ENCODE data around the gene NRXN3. TPM values are rescaled to one million over a fixed set of nuclear protein-coding genes. Genes with fewer than 3 reads are reported as not detected.

Gene NRXN3
- total and polyA plus RNA-seq, 2 experiments from 2014 or later = 1.0 to 1.8 TPM

- peaks cover 18% of the 10 kb centered on the region for H3K4me1 Mint-ChIP-seq
- peak; percentile 11 for DNase-seq (ENCODE audit: low spot score)
- H3K27me3 Mint-ChIP-seq (ENCODE audit: insufficient read depth, low read depth, poor library complexity) = peaks cover 1% of the 10 kb centered on the region
- Histone ChIP-seq H3K4me2 (no peak overlapping the region), H3K9me2 (ENCODE audit: insufficient read depth) (no peaks in the 10 kb centered on the region), H3K4me1 (ENCODE audit: insufficient read depth) (no peaks in the 10 kb centered on the region), H2AFZ (no peak overlapping the region), H3F3A (replicated peaks; ENCODE audit: low read depth) (no peaks in the 10 kb centered on the region), H3K27me3 (ENCODE audit: insufficient read depth) (no peaks in the 10 kb centered on the region), H3K79me2 (replicated peaks; ENCODE audit: insufficient read depth) (no peaks in the 10 kb centered on the region), H3K27ac (ENCODE audit: low read depth) (no peak overlapping the region), H3K4me3 (no peak overlapping the region), H3K36me3 (ENCODE audit: insufficient read depth) (no peaks in the 10 kb centered on the region), H4K20me1 (replicated peaks; ENCODE audit: insufficient read depth) (no peaks in the 10 kb centered on the region)
- ATAC-seq = peak; percentile 79
- H3K4me3 Mint-ChIP-seq = no peak overlapping the region
- no peak for TF ChIP-seq ZNF331 (CRISPR knock-in tag; IDR thresholded peaks at IDR 0.05; ENCODE audit: low read depth)
- TF ChIP-seq ETS1 (IDR thresholded peaks at IDR 0.05) = no peak
- TF ChIP-seq ZNF114 (CRISPR knock-in tag; IDR thresholded peaks at IDR 0.05) = no peak
- no peak for TF ChIP-seq EZH2 (IDR thresholded peaks at IDR 0.05; ENCODE audit: low read depth, unreplicated experiment)
- no peak for TF ChIP-seq NANOG (IDR thresholded peaks at IDR 0.05; ENCODE audit: borderline replicate concordance)
- TF ChIP-seq EZH2phosphoT487 (IDR thresholded peaks at IDR 0.05; ENCODE audit: unreplicated experiment) = no peak
- peaks cover 8% of the 10 kb centered on the region; the same call in 2 of the 3 replicates for H3K36me3 Mint-ChIP-seq (ENCODE audit: low read depth)
- no peak overlapping the region; the same call in 1 of the 2 replicates for H3K27ac Mint-ChIP-seq
- H3K9me3 Mint-ChIP-seq = peaks cover 10% of the 10 kb centered on the region; the same call in 2 of the 3 replicates
These were observed 874.9 kb downstream of the NRXN3 start for GRCh38 chr14:79044894-79045624.

DNA sequence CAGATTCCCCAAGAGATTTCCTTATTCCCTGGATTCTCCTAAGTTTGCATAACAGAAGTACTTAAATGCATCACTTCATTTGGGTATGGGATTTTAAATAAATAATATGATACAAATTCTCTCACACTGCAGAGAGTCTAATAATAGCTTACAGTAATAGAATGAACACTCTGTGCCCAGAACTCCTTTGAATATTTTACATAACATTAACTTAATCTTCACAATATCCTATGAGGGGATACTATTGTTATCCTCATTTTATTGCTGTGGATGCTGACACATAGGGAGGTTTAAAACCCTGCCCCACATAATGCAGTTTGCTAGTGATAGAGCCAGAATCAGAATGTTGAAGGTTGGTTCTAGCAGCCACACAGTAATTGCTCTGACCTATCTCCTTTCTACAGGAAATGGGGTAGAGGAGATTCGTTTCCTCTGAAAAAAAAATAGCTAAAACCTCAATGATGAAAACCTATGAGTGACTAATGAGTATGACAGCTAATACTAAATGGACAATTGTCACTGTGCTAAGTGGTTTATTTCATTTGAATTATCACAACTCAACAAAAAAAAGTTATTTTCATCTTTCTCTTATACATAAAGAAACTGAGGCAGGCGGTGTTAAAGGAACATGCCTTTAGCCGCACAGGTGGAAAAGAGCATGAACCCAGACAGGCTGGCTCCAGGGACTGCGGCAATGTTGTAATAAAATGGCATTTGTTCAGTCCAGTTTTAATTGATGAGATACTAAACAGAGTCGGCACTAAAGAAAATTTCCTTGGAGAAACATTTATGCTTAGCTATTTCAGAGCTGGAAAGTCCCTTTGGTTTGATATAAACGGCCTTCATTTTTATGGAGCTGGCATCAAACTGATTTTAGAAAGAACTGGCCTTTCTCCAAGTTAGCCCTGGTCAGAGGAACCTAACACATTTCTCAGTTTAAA is 880.9 kb downstream of the NRXN3 start:
- Histone ChIP-seq H3F3A (replicated peaks; ENCODE audit: low read depth) (no peaks in the 10 kb centered on the region), H4K20me1 (replicated peaks; ENCODE audit: insufficient read depth) (no peaks in the 10 kb centered on the region), H3K4me2 (no peak overlapping the region), H3K79me2 (replicated peaks; ENCODE audit: insufficient read depth) (no peaks in the 10 kb centered on the region), H3K4me1 (ENCODE audit: insufficient read depth) (no peaks in the 10 kb centered on the region), H3K27me3 (ENCODE audit: insufficient read depth) (no peaks in the 10 kb centered on the region), H2AFZ (no peak overlapping the region), H3K9me2 (ENCODE audit: insufficient read depth) (no peaks in the 10 kb centered on the region), H3K27ac (ENCODE audit: low read depth) (no peak overlapping the region), H3K36me3 (ENCODE audit: insufficient read depth) (no peaks in the 10 kb centered on the region), H3K4me3 (no peak overlapping the region)
- H3K36me3 Mint-ChIP-seq (ENCODE audit: low read depth) = no peaks in the 10 kb centered on the region
- H3K4me1 Mint-ChIP-seq = peaks cover 11% of the 10 kb centered on the region
- H3K27me3 Mint-ChIP-seq (ENCODE audit: insufficient read depth, low read depth, poor library complexity) = no peaks in the 10 kb centered on the region
- ATAC-seq = no peak
- no peak overlapping the region for H3K27ac Mint-ChIP-seq
- no peak for DNase-seq (ENCODE audit: low spot score)
- H3K4me3 Mint-ChIP-seq = no peak overlapping the region
- TF ChIP-seq REST (IDR thresholded peaks at IDR 0.05; ENCODE audit: unreplicated experiment) = no peak
- TF ChIP-seq ETS1 (IDR thresholded peaks at IDR 0.05) = no peak
- no peak for TF ChIP-seq POLR2AphosphoS5 (IDR thresholded peaks at IDR 0.05; ENCODE audit: low read depth)
- TF ChIP-seq STAT1 (IDR thresholded peaks at IDR 0.05; ENCODE audit: unreplicated experiment) = no peak
- no peak for TF ChIP-seq ZNF114 (CRISPR knock-in tag; IDR thresholded peaks at IDR 0.05)
- TF ChIP-seq EZH2 (IDR thresholded peaks at IDR 0.05; ENCODE audit: low read depth, unreplicated experiment) = no peak
- TF ChIP-seq, protein P1, sequence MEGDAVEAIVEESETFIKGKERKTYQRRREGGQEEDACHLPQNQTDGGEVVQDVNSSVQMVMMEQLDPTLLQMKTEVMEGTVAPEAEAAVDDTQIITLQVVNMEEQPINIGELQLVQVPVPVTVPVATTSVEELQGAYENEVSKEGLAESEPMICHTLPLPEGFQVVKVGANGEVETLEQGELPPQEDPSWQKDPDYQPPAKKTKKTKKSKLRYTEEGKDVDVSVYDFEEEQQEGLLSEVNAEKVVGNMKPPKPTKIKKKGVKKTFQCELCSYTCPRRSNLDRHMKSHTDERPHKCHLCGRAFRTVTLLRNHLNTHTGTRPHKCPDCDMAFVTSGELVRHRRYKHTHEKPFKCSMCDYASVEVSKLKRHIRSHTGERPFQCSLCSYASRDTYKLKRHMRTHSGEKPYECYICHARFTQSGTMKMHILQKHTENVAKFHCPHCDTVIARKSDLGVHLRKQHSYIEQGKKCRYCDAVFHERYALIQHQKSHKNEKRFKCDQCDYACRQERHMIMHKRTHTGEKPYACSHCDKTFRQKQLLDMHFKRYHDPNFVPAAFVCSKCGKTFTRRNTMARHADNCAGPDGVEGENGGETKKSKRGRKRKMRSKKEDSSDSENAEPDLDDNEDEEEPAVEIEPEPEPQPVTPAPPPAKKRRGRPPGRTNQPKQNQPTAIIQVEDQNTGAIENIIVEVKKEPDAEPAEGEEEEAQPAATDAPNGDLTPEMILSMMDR (conservative IDR thresholded peaks at IDR 0.05; ENCODE audit: low read depth in 2 of 2) = no peak
- TF ChIP-seq NANOG (IDR thresholded peaks at IDR 0.05; ENCODE audit: borderline replicate concordance) = no peak
- no peak for TF ChIP-seq EZH2phosphoT487 (IDR thresholded peaks at IDR 0.05; ENCODE audit: unreplicated experiment)
- TF ChIP-seq ZNF331 (CRISPR knock-in tag; IDR thresholded peaks at IDR 0.05; ENCODE audit: low read depth) = no peak
- TF ChIP-seq JUNB (IDR thresholded peaks at IDR 0.05; ENCODE audit: unreplicated experiment) = no peak
- H3K9me3 Mint-ChIP-seq = no peaks in the 10 kb centered on the region

Measured in GM23338 (cell line).